Fibroblast of the aortic adventitia (primary cell): Measurements from ENCODE around the gene FOXP1. TPM values are rescaled to one million over a fixed set of nuclear protein-coding genes. Genes with fewer than 3 reads are reported as not detected.

Experiments used
- DNase-seq: peaks from one replicate; pipeline ENCODE4 v3.0.0-alpha.2; 2010; ENCODE audit warnings: low read depth
- H3K4me3 ChIP-seq: 2 replicates; pipeline ENCODE4 v1.5.1; 2011; ENCODE audit warnings: low read depth, mild to moderate bottlenecking, control low read depth, low read length, moderate library complexity
- CTCF ChIP-seq: IDR thresholded peaks from 2 replicates; pipeline ENCODE4 v1.5.1; 2011; ENCODE audit warnings: mild to moderate bottlenecking, low read length, control low read depth, inconsistent platforms; ENCODE audit not compliant: insufficient read depth
- total RNA-seq: library from RNA; depleted of rRNA; stranded (reverse); fragments of >200 nt; gene quantifications from 2 replicates; pipeline ENCODE4 v1.2.3, GENCODE V29; 2012; ENCODE audit warnings: low replicate concordance

The FOXP1 gene
- total RNA-seq, 1 donor = 115 TPM

GRCh38 chr3:71513081-71513480, 70.4 kb downstream of the FOXP1 start:
- TF ChIP-seq CTCF = no peak
- DNase-seq = no peak
- no peak overlapping the region for H3K4me3 ChIP-seq

DNA sequence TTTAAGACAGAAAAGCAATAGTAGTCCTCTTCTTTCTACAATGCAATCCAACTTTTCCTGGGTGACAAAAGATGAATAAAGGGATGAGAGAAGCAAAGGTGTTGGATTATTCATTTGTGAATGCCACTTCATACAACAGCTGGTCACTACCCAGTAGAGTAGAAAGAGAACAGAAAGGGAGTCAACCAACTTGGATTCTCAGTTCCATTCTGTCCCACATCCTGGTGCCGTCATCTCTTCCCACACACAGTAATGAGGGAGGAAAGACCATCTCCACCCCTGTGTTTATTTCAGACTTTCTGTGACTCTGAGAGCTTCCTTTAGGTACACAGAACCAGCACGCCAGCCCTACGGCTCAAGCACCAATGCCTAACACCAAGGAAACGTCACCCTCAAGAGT, 71.0 kb downstream of the FOXP1 start:
- no peak for TF ChIP-seq CTCF
- no peak for DNase-seq
- H3K4me3 ChIP-seq = no peak overlapping the region

GRCh38 chr3:71512000-71512399, 71.5 kb downstream of the FOXP1 start:
- H3K4me3 ChIP-seq = no peak overlapping the region
- TF ChIP-seq CTCF = no peak
- no peak for DNase-seq

DNA sequence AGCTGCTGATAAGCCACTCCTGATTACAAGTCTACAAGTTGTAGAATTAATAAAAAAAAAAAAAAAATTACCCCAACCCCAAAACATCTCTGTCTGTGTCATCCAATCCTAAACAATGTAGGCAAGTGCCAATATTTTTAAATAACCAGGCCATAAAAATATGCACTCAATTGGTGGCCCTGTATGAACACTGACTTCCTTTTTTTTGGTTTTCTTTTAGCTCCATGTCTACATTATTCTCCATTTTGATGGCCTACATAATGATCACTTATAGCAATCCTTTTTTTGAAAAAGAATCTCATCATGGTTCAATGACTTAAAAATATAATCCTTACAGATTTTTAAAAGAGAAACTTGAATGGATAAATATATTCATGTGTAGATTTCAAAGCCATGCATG, 72.1 kb downstream of the FOXP1 start:
- TF ChIP-seq CTCF = no peak
- no peak overlapping the region for H3K4me3 ChIP-seq
- no peak for DNase-seq

GRCh38 chr3:71511037-71511436, 72.5 kb downstream of the FOXP1 start:
- H3K4me3 ChIP-seq = no peak overlapping the region
- TF ChIP-seq CTCF = no peak
- peak; percentile 92 for DNase-seq

- peak; percentile 75 for DNase-seq
- peak; percentile 47 for TF ChIP-seq CTCF
- no peak overlapping the region for H3K4me3 ChIP-seq
Measured at GRCh38 chr3:71510510-71510909, 73.0 kb downstream of the FOXP1 start.

GRCh38 chr3:71509066-71509465, 74.5 kb downstream of the FOXP1 start:
- no peak overlapping the region for H3K4me3 ChIP-seq
- no peak for DNase-seq
- TF ChIP-seq CTCF = no peak
